MCF 10A (cell line): ENCODE results near the gene TP53BP2. TPM values are rescaled to one million over a fixed set of nuclear protein-coding genes. Genes with fewer than 3 reads are reported as not detected.
A peak's percentile ranks its signal among the peaks of the same experiment; 100 is the strongest.

ENCODE experiments used
- BruUV-seq: library from RNA; stranded (reverse); fragments of 400-500 nt; replicated peaks from 2 replicates; lab custom pipeline; 2021; lab: Mats Ljungman, UMichigan
- CTCF ChIA-PET: fragments of 300-600 bp; sonication (Branson Sonifier 250); formaldehyde crosslinking; extraction: SDS; loops from one replicate; lab custom pipeline; 2021; ENCODE audit warnings: antibody characterized with exemption, inconsistent platforms; lab: Yijun Ruan, JAX
- POLR2A ChIA-PET: fragments of 300-600, 350-650 bp; sonication (Branson Sonifier 250); formaldehyde crosslinking; extraction: SDS; loops from one replicate; lab custom pipeline; 2020; ENCODE audit warnings: antibody characterized with exemption, inconsistent platforms; lab: Yijun Ruan, JAX
- DNase-seq: peaks from one replicate; pipeline ENCODE4 v3.0.0-alpha.2; 2018; ENCODE audit not compliant: unreplicated experiment
- H3K27ac Mint-ChIP-seq: one replicate; pipeline ENCODE4 v1.8.0; 2022; ENCODE audit warnings: mild to moderate bottlenecking, low read depth, mixed read lengths; ENCODE audit not compliant: unreplicated experiment
- H3K27me3 Mint-ChIP-seq: one replicate; pipeline ENCODE4 v1.8.0; 2022; ENCODE audit warnings: mixed read lengths; ENCODE audit not compliant: insufficient read depth, unreplicated experiment
- H3K36me3 Mint-ChIP-seq: one replicate; pipeline ENCODE4 v1.8.0; 2022; ENCODE audit warnings: mild to moderate bottlenecking, moderate library complexity, mixed read lengths; ENCODE audit not compliant: insufficient read depth, unreplicated experiment
- H3K4me1 Mint-ChIP-seq: one replicate; pipeline ENCODE4 v1.8.0; 2022; ENCODE audit warnings: mixed read lengths; ENCODE audit not compliant: insufficient read depth, unreplicated experiment
- H3K4me3 Mint-ChIP-seq: one replicate; pipeline ENCODE4 v1.8.0; 2022; ENCODE audit warnings: mild to moderate bottlenecking, moderate library complexity, mixed read lengths; ENCODE audit not compliant: unreplicated experiment
- H3K9me3 Mint-ChIP-seq: one replicate; pipeline ENCODE4 v1.8.0; 2022; ENCODE audit warnings: mixed read lengths; ENCODE audit not compliant: unreplicated experiment
- CTCF ChIP-seq: fragments of 200-600 bp; IDR thresholded peaks from one replicate; pipeline ENCODE4 v1.8.0; 2022; ENCODE audit warnings: antibody characterized with exemption, mild to moderate bottlenecking; ENCODE audit not compliant: unreplicated experiment
- intact Hi-C: fragments of 100-400 bp; cut with micrococcal nuclease; formaldehyde crosslinking; loops from 2 replicates; pipeline ENCODE4 v1.14.1; 2022
- total RNA-seq: library from RNA; stranded (reverse); gene quantifications from 2 replicates; pipeline ENCODE4 v1.2.3, GENCODE V29; 2022

The TP53BP2 gene
- total RNA-seq, 1 experiment from 2014 or later: 64.0 TPM

- H3K27me3 Mint-ChIP-seq: no peaks in the 10 kb centered on the region
- no peak for TF ChIP-seq CTCF
- H3K36me3 Mint-ChIP-seq: peaks cover 69% of the 10 kb centered on the region
- no peaks in the 10 kb centered on the region for H3K9me3 Mint-ChIP-seq
- CTCF ChIA-PET: interaction anchor here (0.6 to 1.4 kb wide), 3 partner anchors 8 to 62 kb away, joined by 3 to 6 read pairs (median 4); no protein-coding TSS in a partner anchor
- no peak for DNase-seq
- no peak overlapping the region for H3K27ac Mint-ChIP-seq
- intact Hi-C loops: no loop called here
- H3K4me3 Mint-ChIP-seq: no peak overlapping the region
- H3K4me1 Mint-ChIP-seq: no peaks in the 10 kb centered on the region
- no TSS peak for BruUV-seq
- POLR2A ChIA-PET: interaction anchor here (0.6 to 3.3 kb wide), 7 partner anchors 9 to 83 kb away, joined by 3 to 13 read pairs (median 4); partner anchors contain the start of gene TP53BP2
These were observed 61.2 kb downstream of the TP53BP2 start for GRCh38 chr1:223784541-223784940.

- no peak overlapping the region for H3K4me3 Mint-ChIP-seq
- no peaks in the 10 kb centered on the region for H3K9me3 Mint-ChIP-seq
- ChIA-PET CTCF (interaction anchor here (1.0 to 1.4 kb wide), 3 partner anchors 10 to 34 kb away, joined by 3 to 6 read pairs (median 3); no protein-coding TSS in a partner anchor), POLR2A (interaction anchor here (1.1 to 2.0 kb wide), 3 partner anchors 9 to 61 kb away, joined by 4 to 10 read pairs (median 7); partner anchors contain the start of gene TP53BP2)
- no peak for TF ChIP-seq CTCF
- no peaks in the 10 kb centered on the region for H3K27me3 Mint-ChIP-seq
- no peak for DNase-seq
- peaks cover 69% of the 10 kb centered on the region for H3K36me3 Mint-ChIP-seq
- intact Hi-C loops: no loop called here
- H3K4me1 Mint-ChIP-seq: no peaks in the 10 kb centered on the region
- BruUV-seq: no TSS peak
- H3K27ac Mint-ChIP-seq: peak overlapping the region; percentile 1
These were observed 62.1 kb downstream of the TP53BP2 start for GRCh38 chr1:223783676-223784075.

DNA sequence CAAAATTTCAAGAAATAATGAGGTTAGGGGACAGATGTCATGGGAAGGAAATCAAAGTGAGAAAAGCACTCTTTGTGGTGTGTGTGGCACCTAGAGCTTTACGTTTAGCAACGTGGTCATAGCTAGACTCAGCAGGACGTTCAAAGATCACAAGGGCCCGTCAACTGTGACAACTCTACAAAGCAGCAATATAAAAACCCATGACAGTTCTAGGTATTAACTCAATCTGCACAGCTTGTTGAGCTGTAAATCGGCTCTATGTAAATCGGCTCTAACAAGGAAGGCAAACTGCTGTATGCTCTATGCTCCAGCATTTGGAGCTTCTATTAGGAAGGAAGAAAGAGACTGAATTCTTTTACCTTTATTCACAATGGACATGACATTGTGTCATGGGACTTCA is 64.8 kb downstream of the TP53BP2 start:
- Mint-ChIP-seq H3K4me3 (no peak overlapping the region), H3K36me3 (peaks cover 68% of the 10 kb centered on the region), H3K9me3 (no peaks in the 10 kb centered on the region), H3K4me1 (peaks cover 17% of the 10 kb centered on the region), H3K27ac (no peak overlapping the region), H3K27me3 (no peaks in the 10 kb centered on the region)
- no peak for TF ChIP-seq CTCF
- no TSS peak for BruUV-seq
- ChIA-PET POLR2A (interaction anchor here (0.6 to 3.8 kb wide), 11 partner anchors 10 to 106 kb away, joined by 3 to 31 read pairs (median 4); partner anchors contain the start of genes CAPN2 and TP53BP2), CTCF (interaction anchor here (0.6 to 2.2 kb wide), 7 partner anchors 26 to 106 kb away, joined by 3 to 10 read pairs (median 4); no protein-coding TSS in a partner anchor)
- intact Hi-C loops: no loop called here
- DNase-seq: no peak

DNA sequence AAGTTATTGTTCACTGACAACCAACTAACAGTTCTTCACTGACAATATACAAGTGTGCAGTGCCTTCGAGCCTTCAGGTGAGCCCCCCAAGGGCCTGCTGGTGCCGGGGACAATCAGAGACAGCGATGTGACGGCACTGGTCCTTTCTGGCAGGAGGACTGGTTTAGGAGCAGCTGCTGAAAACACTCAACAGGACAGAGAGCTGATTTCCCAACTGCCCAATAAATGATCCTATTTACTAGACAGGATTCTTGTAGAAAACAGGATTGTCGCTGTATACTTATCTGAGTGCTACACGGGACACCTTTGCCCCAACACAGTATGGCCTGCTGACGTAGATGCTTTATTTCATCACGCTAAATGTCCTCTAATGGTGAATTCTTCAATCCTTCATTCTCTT is 65.4 kb downstream of the TP53BP2 start:
- peaks cover 71% of the 10 kb centered on the region for H3K36me3 Mint-ChIP-seq
- no peak for TF ChIP-seq CTCF
- H3K9me3 Mint-ChIP-seq: no peaks in the 10 kb centered on the region
- ChIA-PET CTCF (interaction anchor here (0.8 to 2.2 kb wide), 10 partner anchors 9 to 96 kb away, joined by 3 to 10 read pairs (median 4); no protein-coding TSS in a partner anchor), POLR2A (interaction anchor here (0.6 to 3.8 kb wide), 16 partner anchors 10 to 106 kb away, joined by 3 to 31 read pairs (median 4); partner anchors contain the start of genes CAPN2 and TP53BP2)
- BruUV-seq: TSS peak; percentile 61
- no peak for DNase-seq
- H3K27ac Mint-ChIP-seq: no peak overlapping the region
- H3K4me3 Mint-ChIP-seq: no peak overlapping the region
- H3K4me1 Mint-ChIP-seq: peaks cover 24% of the 10 kb centered on the region
- no peaks in the 10 kb centered on the region for H3K27me3 Mint-ChIP-seq
- intact Hi-C loops: no loop called here
